RCC 7860 (cell line): Measurements from ENCODE around the gene IMP4.

Experiments
- DNase-seq: peaks from one replicate; pipeline ENCODE4 v3.0.0-alpha.2; 2015; ENCODE audit warnings: low spot score
- FAIRE-seq: peaks from 2 replicates; lab custom pipeline; 2012; peaks lifted over from hg19 to GRCh38; lab: Jason Lieb, UNC

IMP4 gene

GRCh38 chr2:130336150-130336876, 6.4 kb upstream of the IMP4 start:
- FAIRE-seq = no peak
- no peak for DNase-seq

DNA sequence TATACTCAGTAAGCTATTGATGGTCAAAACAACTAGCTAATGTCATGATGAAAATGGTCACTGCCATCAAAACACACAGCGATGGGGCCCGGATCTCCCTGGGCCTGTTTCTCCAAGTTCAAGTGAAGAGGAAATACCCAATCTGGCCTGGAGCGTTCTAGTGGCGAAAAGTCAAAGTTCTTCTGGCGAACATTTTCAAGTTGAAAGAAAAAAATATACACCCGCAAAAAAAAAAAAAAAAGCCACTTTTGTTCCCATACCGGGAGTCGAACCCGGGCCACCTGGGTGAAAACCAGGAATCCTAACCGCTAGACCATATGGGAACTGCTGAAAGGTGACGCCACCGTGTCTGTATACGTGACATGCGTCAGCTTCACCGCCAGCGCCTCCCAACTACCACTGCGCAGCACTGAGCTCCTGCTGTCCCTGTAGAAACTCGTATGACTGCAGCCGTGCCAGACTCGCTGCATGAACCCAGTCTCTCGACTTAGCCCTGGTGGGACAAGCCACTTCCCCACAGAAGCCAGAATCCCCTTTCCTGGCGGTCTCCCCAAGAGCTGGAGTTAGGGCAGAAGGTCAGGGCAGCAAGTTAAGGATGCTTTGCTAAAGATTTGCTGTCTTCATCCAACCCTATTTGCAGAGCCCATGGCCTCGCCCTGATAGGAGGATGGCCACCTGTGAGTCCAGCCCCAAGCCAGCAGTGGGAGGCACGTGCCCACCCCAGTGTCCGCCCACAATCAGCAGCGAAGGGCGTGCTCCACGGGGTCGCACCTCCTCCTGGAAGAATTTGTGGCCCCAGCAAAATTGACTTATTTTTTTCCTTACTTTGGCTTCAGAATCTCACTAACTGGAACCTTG, 5.6 kb upstream of the IMP4 start:
- FAIRE-seq = no peak

DNA sequence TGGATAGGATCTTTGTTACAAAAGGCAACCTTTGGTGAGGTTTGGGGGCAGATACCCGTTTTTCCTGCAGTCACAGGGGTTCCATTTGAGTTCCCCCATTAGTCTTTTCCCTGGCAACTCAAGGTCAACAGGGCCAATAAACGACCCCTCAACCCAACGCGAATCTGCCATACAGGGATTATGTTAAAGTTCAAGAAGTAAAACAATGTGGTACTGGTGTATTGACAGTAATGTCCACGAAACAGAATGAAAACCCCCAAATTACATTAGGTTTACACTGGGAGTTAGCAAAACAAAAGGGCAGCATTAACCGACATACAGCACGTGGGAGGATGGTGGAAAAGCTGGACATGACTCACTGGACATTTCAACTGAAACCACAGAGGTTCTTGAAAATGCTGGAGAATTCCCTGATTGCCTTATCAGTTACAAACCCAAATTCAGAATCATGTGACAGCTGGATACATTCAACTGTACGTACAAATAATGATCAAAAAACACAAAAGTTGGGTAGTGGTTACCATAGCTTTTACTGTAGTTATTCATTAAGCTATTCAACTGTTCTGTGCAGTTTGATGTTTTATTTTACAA, 4.9 kb upstream of the IMP4 start:
- FAIRE-seq (peak; percentile 63), DNase-seq (peak; percentile 69)

More for the DNA sequence above, 5.6 kb upstream of the IMP4 start:
- peak; percentile 85 for DNase-seq

GRCh38 chr2:130338793-130339345, 3.8 kb upstream of the IMP4 start:
- no peak for DNase-seq
- FAIRE-seq = no peak

GRCh38 chr2:130339885-130340745, 2.6 kb upstream of the IMP4 start:
- DNase-seq = no peak
- FAIRE-seq = no peak

GRCh38 chr2:130341562-130342019, 1.1 kb upstream of the IMP4 start:
- DNase-seq (no peak), FAIRE-seq (no peak)

DNA sequence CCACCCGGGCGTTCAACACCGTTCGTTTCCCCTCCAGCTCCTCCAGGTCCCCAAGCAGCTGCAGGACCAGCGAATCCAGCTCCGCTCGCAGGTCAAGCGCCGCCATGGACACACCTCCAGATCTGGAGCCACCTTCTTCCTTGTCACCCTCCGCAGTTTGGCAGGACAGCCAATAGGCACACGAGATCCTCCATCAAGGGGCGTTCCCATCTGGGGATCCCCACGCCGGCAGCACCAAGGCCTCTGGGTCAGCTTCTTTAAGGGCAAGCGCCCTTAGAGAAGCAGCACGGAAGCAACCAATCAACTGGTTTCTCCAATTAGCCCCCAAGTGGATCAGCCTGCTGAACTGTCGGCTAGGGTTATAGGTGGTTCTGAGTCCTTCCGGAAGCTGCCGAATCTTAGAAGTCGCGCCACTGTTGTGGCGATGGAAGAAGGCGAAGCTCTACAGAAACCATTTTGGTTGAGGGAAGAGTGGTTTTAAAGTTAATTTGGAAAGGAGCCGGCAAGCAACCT, 621 bp upstream of the IMP4 start:
- FAIRE-seq = peak; percentile 67
- peak; percentile 89 for DNase-seq

- no peak for FAIRE-seq
- DNase-seq = no peak
Measured at GRCh38 chr2:130344578-130344977, 1.9 kb downstream of the IMP4 start.

- no peak for FAIRE-seq
- DNase-seq = no peak
Measured at GRCh38 chr2:130345091-130345490, 2.4 kb downstream of the IMP4 start.

DNA sequence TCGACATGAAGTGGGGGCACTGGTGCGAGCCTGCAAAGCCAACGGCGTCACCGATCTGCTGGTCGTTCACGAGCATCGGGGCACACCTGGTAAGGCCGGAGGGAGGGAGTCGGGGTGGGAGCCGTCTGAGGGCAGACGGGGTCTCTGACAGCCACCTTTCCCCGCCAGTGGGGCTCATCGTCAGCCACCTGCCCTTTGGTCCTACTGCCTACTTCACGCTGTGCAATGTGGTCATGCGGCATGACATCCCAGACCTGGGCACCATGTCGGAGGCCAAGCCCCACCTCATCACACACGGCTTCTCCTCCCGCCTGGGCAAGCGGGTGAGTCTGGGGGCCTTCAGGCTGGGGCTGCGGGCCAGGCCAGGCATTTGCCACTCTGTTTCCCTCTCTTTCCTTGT, 2.9 kb downstream of the IMP4 start:
- FAIRE-seq (no peak), DNase-seq (no peak)

DNA sequence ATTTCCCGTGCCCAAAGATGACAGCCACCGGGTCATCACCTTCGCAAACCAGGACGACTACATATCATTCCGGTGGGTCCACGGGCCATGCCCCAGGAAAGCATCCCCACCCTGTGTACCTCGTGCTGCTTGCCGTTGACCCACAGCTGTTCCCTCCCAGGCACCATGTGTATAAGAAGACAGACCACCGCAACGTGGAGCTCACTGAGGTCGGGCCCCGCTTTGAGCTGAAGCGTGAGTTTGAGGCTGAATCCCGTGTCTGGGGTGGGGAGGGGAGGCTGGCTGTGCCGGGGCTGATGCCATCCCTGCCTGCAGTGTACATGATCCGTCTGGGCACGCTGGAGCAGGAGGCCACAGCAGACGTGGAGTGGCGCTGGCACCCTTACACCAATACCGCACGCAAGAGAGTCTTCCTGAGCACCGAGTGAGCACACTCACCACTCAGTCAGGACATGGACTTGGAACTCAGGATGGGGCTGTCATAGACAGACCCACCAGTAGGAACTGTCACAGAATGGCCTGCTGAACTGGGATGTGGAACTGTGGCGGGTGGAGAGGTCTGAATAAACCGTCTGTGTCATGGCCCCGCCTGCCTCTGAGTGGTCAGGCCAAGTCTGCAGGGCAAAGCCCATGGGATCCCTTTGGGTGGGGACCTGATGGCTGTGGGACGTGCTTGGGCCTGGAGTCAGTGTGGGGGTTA, 3.5 kb downstream of the IMP4 start:
- FAIRE-seq = no peak
- no peak for DNase-seq

GRCh38 chr2:130346741-130347066, 4.0 kb downstream of the IMP4 start:
- no peak for FAIRE-seq
- DNase-seq = no peak

- no peak for FAIRE-seq
- no peak for DNase-seq
Measured at GRCh38 chr2:130347220-130347925, 4.7 kb downstream of the IMP4 start.

DNA sequence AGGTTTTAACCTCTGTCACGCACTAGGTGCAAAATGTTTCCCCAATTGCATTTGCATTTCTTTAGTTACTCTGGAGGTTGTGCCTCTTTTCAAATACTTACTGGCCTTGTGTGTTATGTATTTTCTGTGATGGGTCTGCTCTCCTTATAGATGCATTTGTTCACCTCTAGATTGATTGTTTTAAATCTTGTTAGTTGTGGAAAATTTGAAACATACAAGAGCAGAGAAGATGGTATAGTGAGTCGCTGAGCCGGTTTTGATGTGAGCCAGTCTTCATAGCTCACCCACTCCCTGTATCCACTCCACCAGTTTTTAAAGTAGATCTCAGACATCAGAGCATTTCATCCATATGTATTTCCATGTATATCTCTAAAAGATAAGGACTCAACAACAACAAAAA, 6.5 kb downstream of the IMP4 start:
- DNase-seq = no peak
- FAIRE-seq = no peak

- FAIRE-seq = no peak
Measured at GRCh38 chr2:130351711-130352110, 9.0 kb downstream of the IMP4 start.

DNA sequence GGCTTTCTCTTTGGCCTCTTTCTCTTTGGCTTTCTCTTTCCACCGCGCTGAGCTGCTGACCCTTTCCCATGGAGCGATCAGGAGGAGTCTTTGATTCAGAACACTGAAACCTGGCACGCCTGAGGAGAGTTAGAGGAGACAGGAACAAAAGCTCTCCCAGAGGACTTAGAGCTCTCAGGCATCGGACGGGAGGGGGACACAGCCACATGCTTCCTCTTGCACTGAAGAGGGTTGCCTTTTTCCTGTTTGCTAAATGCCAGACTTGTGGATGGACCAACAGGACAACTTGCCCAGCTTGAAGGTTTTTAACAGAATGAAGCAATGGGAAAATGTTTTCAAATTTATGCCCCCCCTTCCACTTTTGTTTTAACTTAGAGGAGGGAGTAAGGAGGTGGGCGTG, 9.5 kb downstream of the IMP4 start:
- DNase-seq = no peak
- no peak for FAIRE-seq

More at GRCh38 chr2:130351711-130352110, 9.0 kb downstream of the IMP4 start:
- no peak for DNase-seq

DNA sequence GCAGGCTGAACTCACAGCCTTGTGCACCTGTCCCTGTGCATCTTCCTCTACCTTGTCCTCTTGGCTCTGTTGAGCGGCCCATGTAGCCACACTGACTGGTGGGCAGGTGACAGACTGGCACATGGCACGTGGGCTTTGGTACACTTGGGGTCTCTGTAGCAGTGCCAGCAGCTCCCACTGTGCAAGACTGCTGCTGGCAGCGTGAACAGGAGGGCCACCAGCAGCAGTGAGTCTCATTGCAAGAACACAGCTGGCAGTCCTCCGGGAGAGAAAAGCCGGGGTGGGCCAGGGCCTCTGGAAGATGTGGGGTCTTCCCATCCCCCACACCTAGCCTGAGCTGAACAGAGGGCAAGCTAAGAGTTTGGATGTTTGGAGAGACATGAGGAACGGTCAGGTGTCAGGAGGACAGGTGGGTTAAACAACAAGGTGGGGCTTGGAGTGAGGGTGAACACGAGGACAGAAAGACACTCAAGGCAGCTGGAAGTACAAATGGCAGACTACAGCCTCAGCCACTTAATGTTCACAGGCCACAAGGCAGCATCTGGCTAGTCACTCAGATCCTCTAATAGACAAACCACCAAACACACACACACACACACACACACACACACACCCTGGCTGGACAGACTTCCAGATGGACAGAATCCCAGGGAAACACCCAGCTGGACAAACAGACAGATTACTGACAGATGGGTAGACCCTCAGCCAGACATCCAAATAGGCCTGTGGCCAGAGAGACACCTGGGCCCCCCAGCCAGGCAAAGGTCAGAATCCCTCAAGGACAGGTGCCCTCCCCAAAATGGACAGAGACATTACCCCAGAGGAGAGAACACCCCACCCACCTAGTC, 10.8 kb downstream of the IMP4 start:
- FAIRE-seq (no peak), DNase-seq (no peak)

- FAIRE-seq (no peak), DNase-seq (no peak)
Measured at GRCh38 chr2:130354139-130354428, 11.4 kb downstream of the IMP4 start.
